ENCODE measurements around the gene FGF12. TPM values are rescaled to one million over a fixed set of nuclear protein-coding genes. Genes with fewer than 3 reads are reported as not detected.
"Not testable (repeated sequence)": the region's sequence is repeated elsewhere in the genome, so short reads cannot be mapped to it uniquely, and the experiment has no call there.

FGF12 gene
- total RNA-seq, 4 donors from 2014 or later: 0.46 to 1.2 (median 0.72) TPM

DNA sequence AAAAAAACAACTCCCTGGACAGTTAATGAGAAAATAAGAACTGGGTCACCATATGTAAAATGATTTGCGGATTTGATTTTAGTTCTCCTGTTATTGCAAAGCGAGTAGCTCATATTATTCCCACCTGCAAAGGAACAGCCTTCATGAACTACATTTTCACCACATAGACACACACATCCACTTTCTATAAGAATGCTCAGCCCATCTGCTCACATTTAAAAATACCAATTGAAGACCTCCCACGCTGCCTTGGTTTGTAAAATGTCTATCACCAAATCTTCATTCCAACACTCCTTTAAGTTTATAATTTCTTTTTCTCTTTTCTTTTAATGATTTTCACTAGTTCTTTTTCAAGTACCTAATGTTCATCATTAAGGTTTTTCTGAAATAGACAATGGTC is 148.6 kb downstream of the FGF12 start:
- H3K36me3 ChIP-seq: no peaks in the 10 kb centered on the region
- TF ChIP-seq, protein P1, sequence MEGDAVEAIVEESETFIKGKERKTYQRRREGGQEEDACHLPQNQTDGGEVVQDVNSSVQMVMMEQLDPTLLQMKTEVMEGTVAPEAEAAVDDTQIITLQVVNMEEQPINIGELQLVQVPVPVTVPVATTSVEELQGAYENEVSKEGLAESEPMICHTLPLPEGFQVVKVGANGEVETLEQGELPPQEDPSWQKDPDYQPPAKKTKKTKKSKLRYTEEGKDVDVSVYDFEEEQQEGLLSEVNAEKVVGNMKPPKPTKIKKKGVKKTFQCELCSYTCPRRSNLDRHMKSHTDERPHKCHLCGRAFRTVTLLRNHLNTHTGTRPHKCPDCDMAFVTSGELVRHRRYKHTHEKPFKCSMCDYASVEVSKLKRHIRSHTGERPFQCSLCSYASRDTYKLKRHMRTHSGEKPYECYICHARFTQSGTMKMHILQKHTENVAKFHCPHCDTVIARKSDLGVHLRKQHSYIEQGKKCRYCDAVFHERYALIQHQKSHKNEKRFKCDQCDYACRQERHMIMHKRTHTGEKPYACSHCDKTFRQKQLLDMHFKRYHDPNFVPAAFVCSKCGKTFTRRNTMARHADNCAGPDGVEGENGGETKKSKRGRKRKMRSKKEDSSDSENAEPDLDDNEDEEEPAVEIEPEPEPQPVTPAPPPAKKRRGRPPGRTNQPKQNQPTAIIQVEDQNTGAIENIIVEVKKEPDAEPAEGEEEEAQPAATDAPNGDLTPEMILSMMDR (IDR thresholded peaks at IDR 0.05 in 4 of 5, conservative IDR thresholded peaks at IDR 0.05 in 1 of 5): no peak
- no peak for TF ChIP-seq POLR2A (IDR thresholded peaks at IDR 0.05)
- DNase-seq (no peak), ATAC-seq (no peak)
- H3K27ac ChIP-seq: no peak overlapping the region
- no peaks in the 10 kb centered on the region for H3K27me3 ChIP-seq
- H3K9me3 ChIP-seq: no peaks in the 10 kb centered on the region
- in situ Hi-C loops (cut with MboI; ENCODE audit: low sequenced_read_pairs in 4 of 4): no loop called here
- no peak overlapping the region for H3K4me3 ChIP-seq
- intact Hi-C loops (cut with DNase I; ENCODE audit: low total_unique reads): no loop called here
- H3K4me1 ChIP-seq: no peaks in the 10 kb centered on the region

DNA sequence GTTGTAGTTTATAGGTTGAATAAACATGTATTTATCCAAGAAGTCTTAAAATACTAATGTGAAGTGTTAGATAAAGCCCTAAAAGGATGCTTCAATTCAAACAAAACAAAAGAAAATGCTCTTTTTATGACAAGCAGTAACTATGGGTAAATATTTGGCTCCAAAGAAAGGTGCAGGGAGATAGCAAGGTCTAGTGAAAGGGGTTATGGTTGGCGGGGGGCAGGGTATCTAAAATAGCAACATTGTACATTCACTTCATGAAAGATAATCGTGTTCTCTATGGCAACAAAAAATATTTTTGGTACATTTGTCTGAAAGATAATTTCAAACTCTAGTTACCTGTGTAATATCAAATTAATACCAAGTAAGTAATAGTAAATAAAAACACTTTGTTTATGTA is 149.5 kb downstream of the FGF12 start:
- Histone ChIP-seq H3K9me3 (no peaks in the 10 kb centered on the region), H3K36me3 (no peaks in the 10 kb centered on the region), H3K27ac (no peak overlapping the region), H3K27me3 (no peaks in the 10 kb centered on the region), H3K4me1 (no peaks in the 10 kb centered on the region), H3K4me3 (no peak overlapping the region)
- intact Hi-C loops (cut with DNase I; ENCODE audit: low total_unique reads) (no loop called here), in situ Hi-C loops (cut with MboI; ENCODE audit: low sequenced_read_pairs in 4 of 4) (no loop called here)
- no peak for DNase-seq
- no peak for TF ChIP-seq POLR2A (IDR thresholded peaks at IDR 0.05)
- TF ChIP-seq, protein P1 (IDR thresholded peaks at IDR 0.05 in 4 of 5, conservative IDR thresholded peaks at IDR 0.05 in 1 of 5): no peak
- ATAC-seq: no peak

DNA sequence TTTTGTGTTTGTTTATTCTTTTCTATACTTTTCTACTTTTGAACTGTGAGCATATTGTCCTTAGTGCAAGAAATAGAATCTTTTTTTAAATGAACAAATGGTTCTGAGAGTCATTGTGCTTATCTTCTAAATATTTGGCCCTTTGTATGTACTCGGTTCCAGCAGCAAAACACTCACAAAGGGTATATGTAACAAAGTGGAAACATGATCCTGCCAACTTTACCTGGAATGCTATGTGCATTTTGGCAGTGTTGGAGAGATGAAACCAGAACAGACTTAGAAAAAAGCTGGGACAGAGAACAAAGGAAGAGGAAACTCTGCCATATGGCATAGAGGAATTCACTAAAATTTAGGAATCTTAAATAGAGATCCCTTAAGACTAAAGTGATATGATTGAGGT is 150.1 kb downstream of the FGF12 start:
- Histone ChIP-seq H3K27me3 (no peaks in the 10 kb centered on the region), H3K27ac (no peak overlapping the region), H3K4me3 (no peak overlapping the region), H3K36me3 (no peaks in the 10 kb centered on the region), H3K4me1 (no peaks in the 10 kb centered on the region), H3K9me3 (no peaks in the 10 kb centered on the region)
- ATAC-seq (no peak), DNase-seq (no peak)
- in situ Hi-C loops (cut with MboI; ENCODE audit: low sequenced_read_pairs in 4 of 4): no loop called here
- intact Hi-C loops (cut with DNase I; ENCODE audit: low total_unique reads): no loop called here
- TF ChIP-seq, protein P1 (IDR thresholded peaks at IDR 0.05 in 4 of 5, conservative IDR thresholded peaks at IDR 0.05 in 1 of 5): no peak
- no peak for TF ChIP-seq POLR2A (IDR thresholded peaks at IDR 0.05)

DNA sequence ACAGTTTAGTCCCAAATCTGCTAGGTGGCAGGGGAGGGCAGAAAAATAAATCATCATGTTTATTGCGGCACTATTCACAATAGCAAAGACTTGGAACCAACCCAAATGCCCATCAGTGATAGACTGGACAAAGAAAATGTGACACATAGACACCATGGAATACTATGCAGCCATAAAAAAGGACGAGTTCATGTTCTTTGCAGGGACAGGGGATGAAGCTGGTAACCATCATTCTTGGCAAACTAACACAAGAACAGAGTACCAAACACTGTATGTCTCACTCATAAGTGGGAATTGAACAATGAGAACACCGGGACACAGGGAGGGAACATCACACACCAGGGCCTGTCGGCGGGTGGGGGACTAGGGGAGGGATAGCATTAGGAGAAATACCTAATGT is 150.6 kb downstream of the FGF12 start:
- ATAC-seq; H3K4me3 ChIP-seq; in situ Hi-C loops (cut with MboI; ENCODE audit: low sequenced_read_pairs in 4 of 4); H3K9me3 ChIP-seq; DNase-seq; H3K4me1 ChIP-seq; intact Hi-C loops (cut with DNase I; ENCODE audit: low total_unique reads); H3K27ac ChIP-seq; H3K36me3 ChIP-seq; H3K27me3 ChIP-seq: not testable (repeated sequence)

DNA sequence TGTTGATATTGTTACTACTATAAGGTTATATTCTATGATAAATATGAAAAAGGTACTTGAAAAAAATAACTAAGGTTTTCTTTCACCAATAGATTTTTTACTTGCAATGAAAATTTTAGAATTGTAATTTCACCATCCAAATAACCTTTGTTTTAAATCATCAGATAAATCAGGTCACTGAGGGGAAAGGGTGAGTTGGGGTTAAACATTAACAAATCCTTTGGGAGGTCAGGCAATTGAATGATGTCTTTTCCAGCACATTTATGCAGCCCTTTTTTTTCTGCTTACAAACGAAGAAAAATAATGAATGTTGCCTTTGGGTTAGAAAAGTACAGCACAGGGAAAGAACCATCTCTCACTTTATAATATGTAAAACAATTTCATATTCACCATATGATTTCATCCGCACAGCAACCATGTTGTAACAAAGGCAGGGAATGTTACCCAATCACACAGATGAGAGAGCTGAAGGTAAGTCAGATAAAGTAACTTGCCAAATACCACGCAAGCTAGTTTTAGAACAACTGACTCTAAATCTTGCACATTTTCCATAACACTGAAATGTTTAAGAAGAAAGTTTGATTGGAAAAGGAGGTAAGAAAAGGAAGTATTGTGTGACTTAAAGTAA is 151.3 kb downstream of the FGF12 start:
- Histone ChIP-seq H3K27ac (no peak overlapping the region), H3K9me3 (no peaks in the 10 kb centered on the region), H3K4me3 (no peak overlapping the region), H3K4me1 (no peaks in the 10 kb centered on the region), H3K27me3 (no peaks in the 10 kb centered on the region), H3K36me3 (no peaks in the 10 kb centered on the region)
- ATAC-seq: no peak
- no peak for DNase-seq
- TF ChIP-seq POLR2A (IDR thresholded peaks at IDR 0.05): no peak
- TF ChIP-seq, protein P1 (IDR thresholded peaks at IDR 0.05 in 4 of 5, conservative IDR thresholded peaks at IDR 0.05 in 1 of 5): no peak
- intact Hi-C loops (cut with DNase I; ENCODE audit: low total_unique reads): no loop called here
- in situ Hi-C loops (cut with MboI; ENCODE audit: low sequenced_read_pairs in 4 of 4): no loop called here
